MM.1S (cell line): ENCODE measurements around the gene USP9X.

Source experiments
- DNase-seq: peaks from one replicate; pipeline ENCODE4 v3.0.0-alpha.2; 2015
- H2AFZ ChIP-seq: fragments of 300-600 bp; sonication (generic); 2 replicates; pipeline ENCODE4 v1.6.0; 2016; ENCODE audit warnings: antibody characterized with exemption, low read length
- H3F3A ChIP-seq: fragments of 300-600 bp; sonication (generic); 2 replicates; pipeline ENCODE4 v1.6.1; 2016; ENCODE audit warnings: mild to moderate bottlenecking, antibody characterized with exemption, low read length, moderate library complexity, mixed read lengths; ENCODE audit not compliant: insufficient read depth
- H3K27ac ChIP-seq: fragments of 300-600 bp; sonication (generic); 2 replicates; pipeline ENCODE4 v1.5.1; 2016; ENCODE audit warnings: mild to moderate bottlenecking, low read length
- H3K27me3 ChIP-seq: fragments of 300-600 bp; sonication (generic); replicated peaks from 2 replicates; pipeline ENCODE4 v1.6.0; 2016; ENCODE audit warnings: low read length; ENCODE audit not compliant: insufficient read depth
- H3K36me3 ChIP-seq: fragments of 300-600 bp; sonication (generic); replicated peaks from 2 replicates; pipeline ENCODE4 v1.6.1; 2016; ENCODE audit warnings: mild to moderate bottlenecking, low read length, mixed read lengths; ENCODE audit not compliant: insufficient read depth
- H3K4me1 ChIP-seq: fragments of 300-600 bp; sonication (generic); 2 replicates; pipeline ENCODE4 v1.6.1; 2016; ENCODE audit warnings: low read length, mixed read lengths
- H3K4me2 ChIP-seq: fragments of 300-600 bp; sonication (generic); 2 replicates; pipeline ENCODE4 v1.6.0; 2016; ENCODE audit warnings: low read depth, low read length
- H3K4me3 ChIP-seq: fragments of 300-600 bp; sonication (generic); 2 replicates; pipeline ENCODE4 v1.5.1; 2016; ENCODE audit warnings: low read length, mixed read lengths
- H3K79me2 ChIP-seq: fragments of 300-600 bp; sonication (generic); 2 replicates; pipeline ENCODE4 v1.6.1; 2016; ENCODE audit warnings: mixed run types, low read length, mixed read lengths
- H3K9ac ChIP-seq: fragments of 300-600 bp; sonication (generic); 2 replicates; pipeline ENCODE4 v1.6.1; 2016; ENCODE audit warnings: low read length, mixed read lengths
- H3K9me2 ChIP-seq: fragments of 300-600 bp; sonication (generic); replicated peaks from 2 replicates; pipeline ENCODE4 v1.6.1; 2016; ENCODE audit warnings: mild to moderate bottlenecking, low read length, mixed read lengths; ENCODE audit not compliant: insufficient read depth
- H3K9me3 ChIP-seq: fragments of 300-600 bp; sonication (generic); replicated peaks from 2 replicates; pipeline ENCODE4 v1.6.1; 2016; ENCODE audit warnings: mild to moderate bottlenecking, low read length, mixed read lengths; ENCODE audit not compliant: insufficient read depth
- H4K20me1 ChIP-seq: fragments of 300-600 bp; sonication (generic); 2 replicates; pipeline ENCODE4 v1.6.1; 2016; ENCODE audit warnings: mild to moderate bottlenecking, low read length, moderate library complexity, mixed read lengths; ENCODE audit not compliant: insufficient read depth
- EZH2 ChIP-seq: fragments of 300-600 bp; sonication (generic); optimal IDR thresholded peaks from 2 replicates; pipeline ENCODE3; 2017; ENCODE audit warnings: low read depth, mild to moderate bottlenecking, antibody characterized with exemption, low read length, mixed read lengths
- EZH2phosphoT487 ChIP-seq: fragments of 300-600 bp; sonication (generic); IDR thresholded peaks from 2 replicates; pipeline ENCODE4 v1.6.1; 2018; ENCODE audit warnings: antibody characterized with exemption, low read length
- TF ChIP-seq, protein P1 (sequence below): fragments of 300-600 bp; sonication (generic); IDR thresholded peaks from 2 replicates; pipeline ENCODE4 v1.5.1; 2016; ENCODE audit warnings: antibody characterized with exemption, low read length, mixed read lengths

The USP9X gene

DNA sequence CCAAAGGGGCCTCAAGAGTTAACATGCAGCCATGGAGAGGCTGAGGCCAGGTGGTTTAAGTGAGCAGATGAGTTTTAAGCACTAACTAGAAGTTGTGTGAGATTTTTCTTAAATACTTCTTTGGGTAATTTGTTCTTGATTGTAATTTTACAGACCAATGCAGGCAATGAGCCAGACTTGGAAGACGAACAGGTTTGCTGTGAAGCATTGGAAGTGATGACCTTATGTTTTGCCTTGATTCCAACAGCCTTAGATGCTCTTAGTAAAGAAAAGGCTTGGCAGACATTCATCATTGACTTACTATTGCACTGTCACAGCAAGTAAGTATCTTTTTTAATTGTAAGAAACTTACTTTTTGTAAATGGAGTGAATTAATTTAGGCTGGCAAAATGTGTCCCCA is 103.9 kb downstream of the USP9X start:
- peaks cover 5% of the 10 kb centered on the region for H3K36me3 ChIP-seq
- peaks cover 6% of the 10 kb centered on the region; the same call in 1 of the 2 replicates for H3F3A ChIP-seq
- no peak overlapping the region for H2AFZ ChIP-seq
- H3K27me3 ChIP-seq, result no peaks in the 10 kb centered on the region
- TF ChIP-seq, protein P1, sequence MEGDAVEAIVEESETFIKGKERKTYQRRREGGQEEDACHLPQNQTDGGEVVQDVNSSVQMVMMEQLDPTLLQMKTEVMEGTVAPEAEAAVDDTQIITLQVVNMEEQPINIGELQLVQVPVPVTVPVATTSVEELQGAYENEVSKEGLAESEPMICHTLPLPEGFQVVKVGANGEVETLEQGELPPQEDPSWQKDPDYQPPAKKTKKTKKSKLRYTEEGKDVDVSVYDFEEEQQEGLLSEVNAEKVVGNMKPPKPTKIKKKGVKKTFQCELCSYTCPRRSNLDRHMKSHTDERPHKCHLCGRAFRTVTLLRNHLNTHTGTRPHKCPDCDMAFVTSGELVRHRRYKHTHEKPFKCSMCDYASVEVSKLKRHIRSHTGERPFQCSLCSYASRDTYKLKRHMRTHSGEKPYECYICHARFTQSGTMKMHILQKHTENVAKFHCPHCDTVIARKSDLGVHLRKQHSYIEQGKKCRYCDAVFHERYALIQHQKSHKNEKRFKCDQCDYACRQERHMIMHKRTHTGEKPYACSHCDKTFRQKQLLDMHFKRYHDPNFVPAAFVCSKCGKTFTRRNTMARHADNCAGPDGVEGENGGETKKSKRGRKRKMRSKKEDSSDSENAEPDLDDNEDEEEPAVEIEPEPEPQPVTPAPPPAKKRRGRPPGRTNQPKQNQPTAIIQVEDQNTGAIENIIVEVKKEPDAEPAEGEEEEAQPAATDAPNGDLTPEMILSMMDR, result no peak
- no peak for TF ChIP-seq EZH2phosphoT487
- no peak for TF ChIP-seq EZH2
- H3K9me3 ChIP-seq, result no peaks in the 10 kb centered on the region
- H4K20me1 ChIP-seq, result no peaks in the 10 kb centered on the region
- no peak overlapping the region for H3K4me3 ChIP-seq
- no peak overlapping the region for H3K4me2 ChIP-seq
- H3K9ac ChIP-seq, result no peak overlapping the region
- no peaks in the 10 kb centered on the region for H3K9me2 ChIP-seq
- DNase-seq, result no peak
- peaks cover 8% of the 10 kb centered on the region for H3K4me1 ChIP-seq
- H3K79me2 ChIP-seq, result peaks cover 5% of the 10 kb centered on the region; the same call in 1 of the 2 replicates
- no peak overlapping the region for H3K27ac ChIP-seq

DNA sequence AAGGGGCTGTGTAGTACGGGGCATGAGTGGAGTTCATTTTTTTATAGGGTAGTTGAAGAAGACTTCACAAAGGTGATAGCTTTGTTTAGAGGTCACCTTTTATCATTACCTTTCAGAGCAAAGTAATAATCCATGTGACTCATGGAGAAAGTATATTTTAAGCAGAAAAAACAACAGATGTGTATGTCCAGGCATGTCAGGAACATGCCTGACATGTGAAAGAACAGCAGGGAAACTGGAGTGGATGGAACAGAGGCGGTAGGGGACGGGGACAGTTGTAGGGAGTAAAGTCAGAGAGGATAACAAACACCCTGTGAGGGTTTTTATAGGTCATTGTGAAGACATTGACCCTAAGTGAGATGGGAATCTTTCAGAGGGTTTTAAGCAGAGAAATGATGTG is 107.6 kb downstream of the USP9X start:
- Histone ChIP-seq H3K9me3 (no peaks in the 10 kb centered on the region), H4K20me1 (no peaks in the 10 kb centered on the region), H3K4me2 (no peak overlapping the region), H3K9me2 (no peaks in the 10 kb centered on the region), H3K36me3 (peaks cover 4% of the 10 kb centered on the region), H2AFZ (no peak overlapping the region), H3K27me3 (no peaks in the 10 kb centered on the region), H3K79me2 (no peaks in the 10 kb centered on the region), H3K4me3 (no peak overlapping the region), H3F3A (no peaks in the 10 kb centered on the region), H3K9ac (no peak overlapping the region), H3K4me1 (no peaks in the 10 kb centered on the region), H3K27ac (no peak overlapping the region)
- TF ChIP-seq, protein P1, result no peak
- TF ChIP-seq EZH2phosphoT487, result no peak
- no peak for TF ChIP-seq EZH2
- no peak for DNase-seq

DNA sequence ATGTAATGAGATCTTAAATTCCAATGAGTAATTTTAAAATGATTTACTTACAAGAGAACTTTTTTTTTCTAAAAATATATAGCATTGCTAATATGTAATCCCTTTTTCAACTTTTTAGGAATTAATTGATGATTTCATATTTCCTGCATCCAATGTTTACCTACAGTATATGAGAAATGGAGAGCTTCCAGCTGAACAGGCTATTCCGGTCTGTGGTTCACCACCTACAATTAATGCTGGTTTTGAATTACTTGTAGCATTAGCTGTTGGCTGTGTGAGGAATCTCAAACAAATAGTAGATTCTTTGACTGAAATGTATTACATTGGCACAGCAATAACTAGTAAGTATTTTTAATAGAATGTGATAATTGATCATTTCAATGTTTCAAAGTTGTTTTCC is 113.2 kb downstream of the USP9X start:
- H3K9me3 ChIP-seq, result no peaks in the 10 kb centered on the region
- no peak overlapping the region for H3K9ac ChIP-seq
- no peaks in the 10 kb centered on the region for H3K9me2 ChIP-seq
- H3K4me3 ChIP-seq, result no peak overlapping the region
- H4K20me1 ChIP-seq, result no peaks in the 10 kb centered on the region
- no peak overlapping the region for H3K4me2 ChIP-seq
- no peaks in the 10 kb centered on the region for H3K27me3 ChIP-seq
- TF ChIP-seq EZH2 (no peak), EZH2phosphoT487 (no peak)
- TF ChIP-seq, protein P1, result no peak
- H3K4me1 ChIP-seq, result no peaks in the 10 kb centered on the region
- no peaks in the 10 kb centered on the region for H3K79me2 ChIP-seq
- H2AFZ ChIP-seq, result no peak overlapping the region
- no peaks in the 10 kb centered on the region for H3F3A ChIP-seq
- H3K27ac ChIP-seq, result no peak overlapping the region
- no peaks in the 10 kb centered on the region; the same call in 1 of the 2 replicates for H3K36me3 ChIP-seq
- DNase-seq, result no peak
